ENCODE data around the gene ZSCAN5A.
A peak's percentile ranks its signal among the peaks of the same experiment; 100 is the strongest.

Gene ZSCAN5A

DNA sequence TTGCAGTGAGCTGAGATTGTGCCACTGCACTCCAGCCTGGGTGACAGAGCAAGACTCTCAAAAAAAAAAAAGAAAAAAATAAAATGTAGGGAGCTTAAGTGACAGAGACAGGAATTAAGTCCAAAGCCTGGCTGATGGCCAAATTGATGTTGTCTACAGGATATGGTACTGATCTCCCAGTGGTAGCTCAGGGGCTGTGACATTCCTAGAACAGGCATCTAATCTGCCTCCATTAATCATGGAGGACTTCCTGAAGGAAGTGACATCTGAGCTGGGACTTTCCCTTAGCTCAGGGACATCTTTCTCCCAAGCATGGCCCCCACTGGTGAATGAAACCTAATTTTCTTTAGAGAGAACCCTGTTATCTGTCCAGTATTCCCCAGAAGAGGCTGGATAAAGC, 53.5 kb downstream of the ZSCAN5A start:
- H3K14ac ChIP-seq (ENCODE audit: low read length) = no peak overlapping the region
- no peak overlapping the region for H2AFZ ChIP-seq (ENCODE audit: low read length)
- no peak overlapping the region for H2BK12ac ChIP-seq (ENCODE audit: low read length)
- H3K27ac ChIP-seq (replicated peaks; ENCODE audit: low read length) = no peak overlapping the region
- no peak overlapping the region for H2BK15ac ChIP-seq (ENCODE audit: low read length)
- no peaks in the 10 kb centered on the region for H3K9me3 ChIP-seq (replicated peaks in 1 of 2; ENCODE audit: control insufficient read depth in 2 of 2, insufficient read depth in 1 of 2, low read depth in 1 of 2, low read length in 2 of 2)
- H3K79me1 ChIP-seq (ENCODE audit: low read depth, low read length) = no peaks in the 10 kb centered on the region
- no peaks in the 10 kb centered on the region for H3K27me3 ChIP-seq (ENCODE audit: control insufficient read depth in 3 of 3, insufficient read depth in 3 of 3, low read depth in 1 of 3, low read length in 3 of 3)
- H3K4me1 ChIP-seq (ENCODE audit: control insufficient read depth in 2 of 2, insufficient read depth in 1 of 2, low read depth in 1 of 2, low read length in 2 of 2) = no peaks in the 10 kb centered on the region
- no peak for DNase-seq (ENCODE audit: low spot score)
- H4K8ac ChIP-seq (ENCODE audit: low read depth, low read length) = no peak overlapping the region
- H2BK120ac ChIP-seq (ENCODE audit: low read depth, low read length) = no peak overlapping the region
- no peak overlapping the region for H3K18ac ChIP-seq (ENCODE audit: low read length)
- no peak overlapping the region for H2BK5ac ChIP-seq (ENCODE audit: low read length)
- no peak overlapping the region for H3K4ac ChIP-seq (ENCODE audit: low read length)
- no peak overlapping the region for H4K91ac ChIP-seq (ENCODE audit: low read depth, low read length, poor library complexity)
- no peak overlapping the region for H3K9ac ChIP-seq (ENCODE audit: low read depth, low read length, poor library complexity)
- H3K4me2 ChIP-seq (ENCODE audit: insufficient read depth, low read length, poor library complexity, severe bottlenecking) = no peak overlapping the region
- no peak overlapping the region for H3K23ac ChIP-seq (ENCODE audit: low read depth, low read length, poor library complexity)
- H2AK5ac ChIP-seq (ENCODE audit: low read depth, low read length) = no peak overlapping the region
- H3K4me3 ChIP-seq (ENCODE audit: low read length in 2 of 2) = no peak overlapping the region
- H3K36me3 ChIP-seq (replicated peaks in 1 of 2; ENCODE audit: control insufficient read depth in 2 of 2, insufficient read depth in 2 of 2, low read length in 2 of 2) = no peaks in the 10 kb centered on the region

GRCh38 chr19:56258272-56258671, 56.4 kb downstream of the ZSCAN5A start:
- Histone ChIP-seq H3K79me1 (ENCODE audit: low read depth, low read length) (no peaks in the 10 kb centered on the region), H3K4me1 (ENCODE audit: control insufficient read depth in 2 of 2, insufficient read depth in 1 of 2, low read depth in 1 of 2, low read length in 2 of 2) (no peaks in the 10 kb centered on the region)
- WGBS, 2 donors (ENCODE audit: extremely low coverage in 2 of 2, insufficient read length in 2 of 2, insufficient replicate concordance in 1 of 2) = no CpG with 5 or more reads among the region's 12 CpGs

GRCh38 chr19:56253737-56254136, 60.9 kb downstream of the ZSCAN5A start:
- no peak overlapping the region for H3K23ac ChIP-seq (ENCODE audit: low read depth, low read length, poor library complexity)
- no peak overlapping the region for H4K8ac ChIP-seq (ENCODE audit: low read depth, low read length)
- no peak overlapping the region for H3K27ac ChIP-seq (replicated peaks; ENCODE audit: low read length)
- no CpG with 5 or more reads among the region's 5 CpGs for WGBS, 2 donors (ENCODE audit: extremely low coverage in 2 of 2, insufficient read length in 2 of 2, insufficient replicate concordance in 1 of 2)
- no peak overlapping the region for H3K4ac ChIP-seq (ENCODE audit: low read length)
- H2AFZ ChIP-seq (ENCODE audit: low read length) = no peak overlapping the region
- H3K79me1 ChIP-seq (ENCODE audit: low read depth, low read length) = no peaks in the 10 kb centered on the region
- H4K91ac ChIP-seq (ENCODE audit: low read depth, low read length, poor library complexity) = no peak overlapping the region
- H2BK15ac ChIP-seq (ENCODE audit: low read length) = no peak overlapping the region
- H3K36me3 ChIP-seq (replicated peaks in 1 of 2; ENCODE audit: control insufficient read depth in 2 of 2, insufficient read depth in 2 of 2, low read length in 2 of 2) = no peaks in the 10 kb centered on the region
- no peak overlapping the region for H3K18ac ChIP-seq (ENCODE audit: low read length)
- no peak overlapping the region for H2BK12ac ChIP-seq (ENCODE audit: low read length)
- H3K4me2 ChIP-seq (ENCODE audit: insufficient read depth, low read length, poor library complexity, severe bottlenecking) = no peak overlapping the region
- no peak overlapping the region for H2BK5ac ChIP-seq (ENCODE audit: low read length)
- DNase-seq (ENCODE audit: low spot score) = no peak
- H3K14ac ChIP-seq (ENCODE audit: low read length) = no peak overlapping the region
- no peak overlapping the region for H3K9ac ChIP-seq (ENCODE audit: low read depth, low read length, poor library complexity)
- H3K4me1 ChIP-seq (ENCODE audit: control insufficient read depth in 2 of 2, insufficient read depth in 1 of 2, low read depth in 1 of 2, low read length in 2 of 2) = no peaks in the 10 kb centered on the region
- no peaks in the 10 kb centered on the region for H3K27me3 ChIP-seq (ENCODE audit: control insufficient read depth in 3 of 3, insufficient read depth in 3 of 3, low read depth in 1 of 3, low read length in 3 of 3)
- peaks cover 2 to 12% of the 10 kb centered on the region in 2 donors for H3K9me3 ChIP-seq (replicated peaks in 1 of 2; ENCODE audit: control insufficient read depth in 2 of 2, insufficient read depth in 1 of 2, low read depth in 1 of 2, low read length in 2 of 2)
- no peak overlapping the region for H3K4me3 ChIP-seq (ENCODE audit: low read length in 2 of 2)
- no peak overlapping the region for H2BK120ac ChIP-seq (ENCODE audit: low read depth, low read length)
- H2AK5ac ChIP-seq (ENCODE audit: low read depth, low read length) = no peak overlapping the region

More at GRCh38 chr19:56258272-56258671, 56.4 kb downstream of the ZSCAN5A start:
- H3K18ac ChIP-seq (ENCODE audit: low read length) = no peak overlapping the region
- H2BK15ac ChIP-seq (ENCODE audit: low read length) = no peak overlapping the region
- no peak overlapping the region for H2AK5ac ChIP-seq (ENCODE audit: low read depth, low read length)
- H3K14ac ChIP-seq (ENCODE audit: low read length) = no peak overlapping the region
- H3K9ac ChIP-seq (ENCODE audit: low read depth, low read length, poor library complexity) = no peak overlapping the region
- H2BK120ac ChIP-seq (ENCODE audit: low read depth, low read length) = no peak overlapping the region
- H3K23ac ChIP-seq (ENCODE audit: low read depth, low read length, poor library complexity) = no peak overlapping the region
- H3K4me3 ChIP-seq (ENCODE audit: low read length in 2 of 2) = no peak overlapping the region
- H3K4ac ChIP-seq (ENCODE audit: low read length) = no peak overlapping the region
- no peak overlapping the region for H4K8ac ChIP-seq (ENCODE audit: low read depth, low read length)
- no peak overlapping the region for H4K91ac ChIP-seq (ENCODE audit: low read depth, low read length, poor library complexity)
- no peak overlapping the region for H3K4me2 ChIP-seq (ENCODE audit: insufficient read depth, low read length, poor library complexity, severe bottlenecking)
- no peaks in the 10 kb centered on the region for H3K36me3 ChIP-seq (replicated peaks in 1 of 2; ENCODE audit: control insufficient read depth in 2 of 2, insufficient read depth in 2 of 2, low read length in 2 of 2)
- H2BK12ac ChIP-seq (ENCODE audit: low read length) = no peak overlapping the region
- H2BK5ac ChIP-seq (ENCODE audit: low read length) = peak overlapping the region; percentile 46
- no peak overlapping the region for H2AFZ ChIP-seq (ENCODE audit: low read length)
- H3K27ac ChIP-seq (replicated peaks; ENCODE audit: low read length) = no peak overlapping the region
- no peaks in the 10 kb centered on the region for H3K9me3 ChIP-seq (replicated peaks in 1 of 2; ENCODE audit: control insufficient read depth in 2 of 2, insufficient read depth in 1 of 2, low read depth in 1 of 2, low read length in 2 of 2)
- no peaks in the 10 kb centered on the region for H3K27me3 ChIP-seq (ENCODE audit: control insufficient read depth in 3 of 3, insufficient read depth in 3 of 3, low read depth in 1 of 3, low read length in 3 of 3)
- no peak for DNase-seq (ENCODE audit: low spot score)

DNA sequence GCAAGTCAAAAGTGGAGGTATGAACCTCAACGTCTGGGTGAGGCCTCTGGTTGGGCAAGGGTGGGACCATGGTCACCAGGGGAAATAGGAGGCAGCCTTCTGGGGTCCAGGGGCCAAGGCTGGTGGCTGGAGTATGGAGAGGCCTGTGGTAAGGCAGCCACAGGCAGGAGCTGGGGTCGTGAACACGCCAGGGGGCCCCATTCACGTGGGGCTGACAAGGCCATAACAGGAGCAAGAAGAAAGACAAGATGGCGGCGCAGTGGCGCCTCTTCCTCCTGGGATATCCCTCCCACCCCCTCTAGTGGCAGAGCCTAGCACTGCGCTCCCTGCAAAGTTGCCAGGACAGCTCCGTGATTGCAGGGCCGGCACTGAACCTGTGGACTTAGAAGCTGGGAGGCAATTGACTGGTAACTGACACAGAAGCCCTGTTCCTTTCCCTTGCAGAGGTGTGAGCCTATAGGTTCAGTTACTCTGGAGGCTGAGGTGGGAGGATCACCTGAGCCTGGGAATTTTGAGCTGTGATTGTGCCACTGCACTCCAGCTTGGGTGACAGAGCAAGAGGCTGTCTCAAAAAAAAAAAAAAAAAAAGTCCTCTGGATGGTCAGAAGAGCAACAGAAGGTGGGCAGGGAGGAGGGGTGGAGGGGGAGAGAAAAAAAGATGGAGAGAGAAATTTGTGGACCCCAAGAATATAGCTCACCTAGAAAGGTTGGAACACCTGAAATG, 61.8 kb downstream of the ZSCAN5A start:
- Histone ChIP-seq H3K9ac (ENCODE audit: low read depth, low read length, poor library complexity) (no peak overlapping the region), H4K91ac (ENCODE audit: low read depth, low read length, poor library complexity) (no peak overlapping the region), H2BK5ac (ENCODE audit: low read length) (no peak overlapping the region), H3K14ac (ENCODE audit: low read length) (no peak overlapping the region), H3K27me3 (ENCODE audit: control insufficient read depth in 3 of 3, insufficient read depth in 3 of 3, low read depth in 1 of 3, low read length in 3 of 3) (no peaks in the 10 kb centered on the region), H2AK5ac (ENCODE audit: low read depth, low read length) (no peak overlapping the region), H3K18ac (ENCODE audit: low read length) (no peak overlapping the region), H4K8ac (ENCODE audit: low read depth, low read length) (no peak overlapping the region), H2BK12ac (ENCODE audit: low read length) (no peak overlapping the region), H3K4me2 (ENCODE audit: insufficient read depth, low read length, poor library complexity, severe bottlenecking) (no peak overlapping the region), H2BK15ac (ENCODE audit: low read length) (no peak overlapping the region), H2BK120ac (ENCODE audit: low read depth, low read length) (no peak overlapping the region), H2AFZ (ENCODE audit: low read length) (peak overlapping the region; percentile 99), H3K4me3 (ENCODE audit: low read length in 2 of 2) (peak overlapping the region in 1 of 2 donors; percentile 7), H3K9me3 (replicated peaks in 1 of 2; ENCODE audit: control insufficient read depth in 2 of 2, insufficient read depth in 1 of 2, low read depth in 1 of 2, low read length in 2 of 2) (peaks cover 2 to 12% of the 10 kb centered on the region in 2 donors), H3K79me1 (ENCODE audit: low read depth, low read length) (no peaks in the 10 kb centered on the region), H3K4me1 (ENCODE audit: control insufficient read depth in 2 of 2, insufficient read depth in 1 of 2, low read depth in 1 of 2, low read length in 2 of 2) (no peaks in the 10 kb centered on the region), H3K4ac (ENCODE audit: low read length) (no peak overlapping the region), H3K36me3 (replicated peaks in 1 of 2; ENCODE audit: control insufficient read depth in 2 of 2, insufficient read depth in 2 of 2, low read length in 2 of 2) (no peaks in the 10 kb centered on the region), H3K23ac (ENCODE audit: low read depth, low read length, poor library complexity) (no peak overlapping the region), H3K27ac (replicated peaks; ENCODE audit: low read length) (no peak overlapping the region)
- DNase-seq (ENCODE audit: low spot score) = peak; percentile 69
- WGBS, 2 donors (ENCODE audit: extremely low coverage in 2 of 2, insufficient read length in 2 of 2, insufficient replicate concordance in 1 of 2) = no CpG with 5 or more reads among the region's 10 CpGs

Measured in neuronal stem cell (in vitro differentiated cells).